Measurements from ENCODE around the gene BLOC1S2. TPM values are rescaled to one million over a fixed set of nuclear protein-coding genes. Genes with fewer than 3 reads are reported as not detected.

BLOC1S2 gene
- total RNA-seq, 4 donors from 2014 or later, result 15.3 to 39.0 (median 26.6) TPM

GRCh38 chr10:100248820-100249219, 37.7 kb downstream of the BLOC1S2 start:
- Histone ChIP-seq H3K4me3 (no peak overlapping the region), H3K9me3 (no peaks in the 10 kb centered on the region), H3K27ac (no peak overlapping the region), H3K36me3 (peaks cover 3 to 98% (median 8%) of the 10 kb centered on the region in 3 donors), H3K4me1 (no peaks in the 10 kb centered on the region), H3K27me3 (no peaks in the 10 kb centered on the region)
- WGBS, 2 donors, result 92 to 93% methylated on average over 7 of the region's 7 CpGs
- no peak for DNase-seq (ENCODE audit: low spot score in 2 of 2)
- TF ChIP-seq EP300 (IDR thresholded peaks at IDR 0.05), result no peak
- TF ChIP-seq POLR2A (IDR thresholded peaks at IDR 0.05), result no peak
- no peak for TF ChIP-seq CTCF (IDR thresholded peaks at IDR 0.05)

- 93 to 94% methylated on average over 5 of the region's 5 CpGs for WGBS, 2 donors
- Histone ChIP-seq H3K4me3 (no peak overlapping the region), H3K9me3 (no peaks in the 10 kb centered on the region), H3K27ac (no peak overlapping the region), H3K36me3 (peaks cover 3 to 98% (median 15%) of the 10 kb centered on the region in 3 donors), H3K4me1 (no peaks in the 10 kb centered on the region), H3K27me3 (no peaks in the 10 kb centered on the region)
- TF ChIP-seq POLR2A (IDR thresholded peaks at IDR 0.05) (no peak), CTCF (IDR thresholded peaks at IDR 0.05) (no peak), EP300 (IDR thresholded peaks at IDR 0.05) (no peak)
- DNase-seq (ENCODE audit: low spot score in 2 of 2), result no peak
These were observed 40.8 kb downstream of the BLOC1S2 start for GRCh38 chr10:100245484-100246220.

- Histone ChIP-seq H3K9me3 (no peaks in the 10 kb centered on the region), H3K4me1 (no peaks in the 10 kb centered on the region), H3K27me3 (no peaks in the 10 kb centered on the region), H3K36me3 (peaks cover 3 to 99% (median 22%) of the 10 kb centered on the region in 3 donors), H3K4me3 (no peak overlapping the region), H3K27ac (no peak overlapping the region)
- TF ChIP-seq POLR2A (IDR thresholded peaks at IDR 0.05), result no peak
- TF ChIP-seq EP300 (IDR thresholded peaks at IDR 0.05), result no peak
- TF ChIP-seq CTCF (IDR thresholded peaks at IDR 0.05), result no peak
- DNase-seq (ENCODE audit: low spot score in 2 of 2), result no peak
- 89 to 90% methylated on average over 3 of the region's 3 CpGs for WGBS, 2 donors
These were observed 46.6 kb downstream of the BLOC1S2 start for GRCh38 chr10:100239851-100240250.

GRCh38 chr10:100238429-100238828, 48.1 kb downstream of the BLOC1S2 start:
- TF ChIP-seq EP300 (IDR thresholded peaks at IDR 0.05), result no peak
- no peak for TF ChIP-seq CTCF (IDR thresholded peaks at IDR 0.05)
- TF ChIP-seq POLR2A (IDR thresholded peaks at IDR 0.05), result no peak
- WGBS, 2 donors, result 95 to 97% methylated on average over 7 of the region's 7 CpGs
- peaks cover 0 to 99% (median 28%) of the 10 kb centered on the region in 3 donors for H3K36me3 ChIP-seq
- H3K27ac ChIP-seq, result no peak overlapping the region
- no peak overlapping the region for H3K4me3 ChIP-seq
- no peaks in the 10 kb centered on the region for H3K27me3 ChIP-seq
- H3K9me3 ChIP-seq, result no peaks in the 10 kb centered on the region
- no peak for DNase-seq (ENCODE audit: low spot score in 2 of 2)
- no peaks in the 10 kb centered on the region for H3K4me1 ChIP-seq

GRCh38 chr10:100232101-100232500, 54.4 kb downstream of the BLOC1S2 start:
- H3K27me3 ChIP-seq, result no peaks in the 10 kb centered on the region
- H3K9me3 ChIP-seq, result no peaks in the 10 kb centered on the region
- no peak for TF ChIP-seq CTCF (IDR thresholded peaks at IDR 0.05)
- no peak for TF ChIP-seq EP300 (IDR thresholded peaks at IDR 0.05)
- no peak for TF ChIP-seq POLR2A (IDR thresholded peaks at IDR 0.05)
- peaks cover 0 to 25% (median 7%) of the 10 kb centered on the region in 4 donors for H3K4me1 ChIP-seq
- WGBS, 2 donors, result 68 to 77% methylated on average over 2 of the region's 2 CpGs
- H3K4me3 ChIP-seq, result no peak overlapping the region
- H3K27ac ChIP-seq, result no peak overlapping the region
- peaks cover 0 to 53% (median 15%) of the 10 kb centered on the region in 3 donors for H3K36me3 ChIP-seq
- no peak for DNase-seq (ENCODE audit: low spot score in 2 of 2)

Measured in tibial nerve (tissue), 4 donors.